HL-60 (cell line): ENCODE results near the gene SLC8B1.

ENCODE experiments used
- CTCF ChIP-seq: IDR thresholded peaks from one replicate; pipeline ENCODE4 v1.5.1; 2011; ENCODE audit warnings: low read length, control low read depth, inconsistent platforms; ENCODE audit not compliant: insufficient read depth
- GABPA ChIP-seq: IDR thresholded peaks from 2 replicates; pipeline ENCODE4 v1.6.1; 2012; ENCODE audit warnings: low read depth
- POLR2AphosphoS5 ChIP-seq: IDR thresholded peaks from 2 replicates; pipeline ENCODE4 v1.6.1; 2012; ENCODE audit warnings: low read depth
- REST ChIP-seq: IDR thresholded peaks from 2 replicates; pipeline ENCODE4 v1.6.1; 2012; ENCODE audit warnings: low read depth; ENCODE audit not compliant: insufficient replicate concordance
- SPI1 ChIP-seq: IDR thresholded peaks from 2 replicates; pipeline ENCODE4 v1.6.1; 2012; ENCODE audit warnings: low read depth, mild to moderate bottlenecking, borderline replicate concordance

DNA sequence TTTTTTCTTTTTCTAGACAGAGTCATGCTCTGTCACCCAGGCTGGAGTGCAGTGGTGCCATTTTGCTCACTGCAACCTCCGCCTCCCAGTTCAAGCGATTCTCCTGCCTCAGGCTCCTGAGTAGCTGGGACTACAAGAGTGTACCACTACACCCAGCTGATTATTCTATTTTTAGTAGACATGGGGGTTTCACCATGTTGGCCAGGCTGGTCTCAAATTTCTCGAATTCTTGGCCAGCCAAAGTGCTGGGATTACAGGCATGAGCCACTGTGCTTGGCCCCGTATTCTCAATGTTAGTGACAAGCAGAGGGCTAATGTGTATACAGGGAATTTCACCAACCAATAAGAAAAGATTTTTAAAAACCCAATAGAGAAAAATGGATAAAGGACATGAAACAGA, 31.9 kb upstream of the SLC8B1 start:
- no peak for TF ChIP-seq CTCF
- TF ChIP-seq REST: no peak
- TF ChIP-seq POLR2AphosphoS5: no peak
- TF ChIP-seq GABPA: no peak
- TF ChIP-seq SPI1: no peak
